OCI-M2 (cell line): ENCODE data around the gene ZNF839.
"Not testable (repeated sequence)": the region's sequence is repeated elsewhere in the genome, so short reads cannot be mapped to it uniquely, and the experiment has no call there.

Experiments
- DNase-seq: peaks from one replicate; lab custom pipeline; 2025; ENCODE audit not compliant: unreplicated experiment; lab: John Stamatoyannopoulos, UW

ZNF839 gene

GRCh38 chr14:102314242-102315011 lies 5.1 kb upstream of the ZNF839 start:
- peak; percentile 59 for DNase-seq

GRCh38 chr14:102315121-102315520 lies 4.4 kb upstream of the ZNF839 start:
- no peak for DNase-seq

- no peak for DNase-seq
Measured at GRCh38 chr14:102316338-102316742, 3.2 kb upstream of the ZNF839 start.

GRCh38 chr14:102316743-102317563 lies 2.6 kb upstream of the ZNF839 start:
- DNase-seq = peak; percentile 95

GRCh38 chr14:102317564-102318248 lies 1.8 kb upstream of the ZNF839 start:
- DNase-seq = no peak

- no peak for DNase-seq
Measured at GRCh38 chr14:102318781-102319276, 717 bp upstream of the ZNF839 start.

- no peak for DNase-seq
Measured at GRCh38 chr14:102320033-102320660, 601 bp downstream of the ZNF839 start.

GRCh38 chr14:102320671-102321455 lies 1.3 kb downstream of the ZNF839 start:
- DNase-seq = no peak

- DNase-seq = no peak
Measured at GRCh38 chr14:102321456-102322422, 2.2 kb downstream of the ZNF839 start.

GRCh38 chr14:102323102-102323501 lies 3.6 kb downstream of the ZNF839 start:
- no peak for DNase-seq

GRCh38 chr14:102325791-102326345 lies 6.3 kb downstream of the ZNF839 start:
- no peak for DNase-seq

- DNase-seq = no peak
Measured at GRCh38 chr14:102326583-102326982, 7.0 kb downstream of the ZNF839 start.

GRCh38 chr14:102329381-102329780 lies 9.8 kb downstream of the ZNF839 start:
- DNase-seq = not testable (repeated sequence)

- no peak for DNase-seq
Measured at GRCh38 chr14:102330806-102331205, 11.3 kb downstream of the ZNF839 start.

- DNase-seq = no peak
Measured at GRCh38 chr14:102333390-102333789, 13.8 kb downstream of the ZNF839 start.

GRCh38 chr14:102333795-102334705 lies 14.5 kb downstream of the ZNF839 start:
- no peak for DNase-seq

GRCh38 chr14:102335163-102335562 lies 15.6 kb downstream of the ZNF839 start:
- DNase-seq = no peak

- no peak for DNase-seq
Measured at GRCh38 chr14:102338724-102339123, 19.2 kb downstream of the ZNF839 start.
